HEK293 (cell line): ENCODE results near the gene C20orf96.

Source experiments
- CTCF ChIP-seq: fragments of 450-650 bp; formaldehyde crosslinking; IDR thresholded peaks from 2 replicates; pipeline ENCODE4 v1.5.1; 2016; ENCODE audit warnings: missing biosample characterization, missing genetic modification characterization
- GLIS2 ChIP-seq: fragments of 450-650 bp; formaldehyde crosslinking; IDR thresholded peaks from 2 replicates; pipeline ENCODE4 v1.5.1; 2016; ENCODE audit warnings: missing biosample characterization, missing genetic modification characterization
- ZNF555 ChIP-seq: fragments of 450-650 bp; formaldehyde crosslinking; conservative IDR thresholded peaks from 2 replicates; pipeline ENCODE4 v1.5.1; 2017; ENCODE audit warnings: missing biosample characterization, mild to moderate bottlenecking, missing genetic modification characterization, inconsistent platforms
- ZNF792 ChIP-seq: fragments of 450-650 bp; formaldehyde crosslinking; IDR thresholded peaks from 2 replicates; pipeline ENCODE4 v1.5.1; 2016; ENCODE audit warnings: missing biosample characterization, missing genetic modification characterization
- TF ChIP-seq, protein P1 (sequence below): fragments of 450-650 bp; formaldehyde crosslinking; IDR thresholded peaks from 2 replicates; pipeline ENCODE4 v1.5.1; 2016; ENCODE audit warnings: missing biosample characterization, missing genetic modification characterization, borderline replicate concordance

GRCh38 chr20:309841-310644 lies 19.5 kb upstream of the C20orf96 start:
- TF ChIP-seq, protein P1, sequence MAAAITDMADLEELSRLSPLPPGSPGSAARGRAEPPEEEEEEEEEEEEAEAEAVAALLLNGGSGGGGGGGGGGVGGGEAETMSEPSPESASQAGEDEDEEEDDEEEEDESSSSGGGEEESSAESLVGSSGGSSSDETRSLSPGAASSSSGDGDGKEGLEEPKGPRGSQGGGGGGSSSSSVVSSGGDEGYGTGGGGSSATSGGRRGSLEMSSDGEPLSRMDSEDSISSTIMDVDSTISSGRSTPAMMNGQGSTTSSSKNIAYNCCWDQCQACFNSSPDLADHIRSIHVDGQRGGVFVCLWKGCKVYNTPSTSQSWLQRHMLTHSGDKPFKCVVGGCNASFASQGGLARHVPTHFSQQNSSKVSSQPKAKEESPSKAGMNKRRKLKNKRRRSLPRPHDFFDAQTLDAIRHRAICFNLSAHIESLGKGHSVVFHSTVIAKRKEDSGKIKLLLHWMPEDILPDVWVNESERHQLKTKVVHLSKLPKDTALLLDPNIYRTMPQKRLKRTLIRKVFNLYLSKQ (tag by site-specific recombination): no peak
- TF ChIP-seq ZNF792 (no peak), GLIS2 (tag by site-specific recombination) (no peak), ZNF555 (tag by site-specific recombination) (no peak), CTCF (tag by site-specific recombination) (no peak)
